Amygdala (tissue), 56 donors: ENCODE data around the gene MIA.
A peak's percentile ranks its signal among the peaks of the same experiment; 100 is the strongest.
"Not testable (repeated sequence)": the region's sequence is repeated elsewhere in the genome, so short reads cannot be mapped to it uniquely, and the experiment has no call there.

ENCODE experiments used
- DNase-seq, 56 donors: peaks; one replicate each; lab custom pipeline; 2025; lab: John Stamatoyannopoulos, UW

The MIA gene

GRCh38 chr19:40813182-40813581, 37.9 kb downstream of the MIA start:
- peak in 1 of 56 donors; percentile 34 for DNase-seq

- no peak for DNase-seq
Measured at GRCh38 chr19:40815223-40815622, 39.9 kb downstream of the MIA start.

- peak in 29 of 56 donors; percentile 25 to 68 (median 50) for DNase-seq
Measured at GRCh38 chr19:40818480-40819399, 43.4 kb downstream of the MIA start.

- DNase-seq: peak in 5 of 56 donors; percentile 13 to 50 (median 29)
Measured at GRCh38 chr19:40819479-40820234, 44.3 kb downstream of the MIA start.

- no peak for DNase-seq
Measured at GRCh38 chr19:40822161-40822560, 46.8 kb downstream of the MIA start.

GRCh38 chr19:40822704-40823553, 47.6 kb downstream of the MIA start:
- peak in 2 of 56 donors; percentile 26 to 32 for DNase-seq

- not testable (repeated sequence) for DNase-seq
Measured at GRCh38 chr19:40824916-40825315, 49.6 kb downstream of the MIA start.

- DNase-seq: not testable (repeated sequence)
Measured at GRCh38 chr19:40825460-40826095, 50.3 kb downstream of the MIA start.

GRCh38 chr19:40826312-40826698, 51.0 kb downstream of the MIA start:
- not testable (repeated sequence) for DNase-seq

- peak in 6 of 56 donors; percentile 14 to 58 (median 35) for DNase-seq
Measured at GRCh38 chr19:40826699-40827385, 51.5 kb downstream of the MIA start.
